GM18858 (cell line): ENCODE data around the gene SPTY2D1.

Experiments used
- ATAC-seq: cut with Tn5 transposase; IDR thresholded peaks from one replicate; pipeline ENCODE4 v1.9.1; 2021; ENCODE audit not compliant: unreplicated experiment

Gene SPTY2D1

GRCh38 chr11:18566406-18566805 lies 67.7 kb downstream of the SPTY2D1 start:
- no peak for ATAC-seq

DNA sequence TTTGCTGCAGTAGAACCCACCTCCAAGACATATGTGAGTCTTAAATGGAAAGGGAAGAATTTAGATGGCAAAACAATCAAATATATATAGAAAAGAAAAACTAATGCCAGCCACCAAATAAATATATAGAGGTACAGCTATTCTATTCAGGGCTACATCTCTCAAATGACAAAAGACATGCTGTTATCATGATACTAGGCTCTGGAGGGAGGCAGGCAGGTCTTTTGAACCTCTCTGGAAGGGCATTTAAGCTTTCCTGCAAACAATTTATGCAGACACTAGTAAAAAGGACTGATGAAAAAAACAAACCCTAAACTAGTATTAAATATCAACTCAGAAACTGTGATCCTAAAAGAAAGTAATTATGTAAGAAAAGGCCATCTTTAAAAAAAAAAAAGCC lies 70.0 kb downstream of the SPTY2D1 start:
- ATAC-seq: no peak

GRCh38 chr11:18563090-18563730 lies 70.9 kb downstream of the SPTY2D1 start:
- ATAC-seq: no peak
